Uterus (tissue), 2 donors: ENCODE data around the gene SSH2.

ENCODE experiments used
- CTCF ChIP-seq, 4 experiments: fragments of 200-600 bp in 2 of 4; fragments of 450-650 bp in 2 of 4; sonication (generic) in 2 of 4; IDR thresholded peaks; one replicate each; pipeline ENCODE4 v1.5.1; 2016 to 2019; ENCODE audit warnings: antibody characterized with exemption in 4 of 4, mild to moderate bottlenecking in 2 of 4, moderate library complexity in 1 of 4
- POLR2A ChIP-seq, 2 donors: fragments of 450-650 bp; IDR thresholded peaks; one replicate each; pipeline ENCODE4 v1.6.1; 2016; ENCODE audit warnings: antibody characterized with exemption in 2 of 2, mild to moderate bottlenecking in 1 of 2, moderate library complexity in 1 of 2

GRCh38 chr17:29862951-29863350 is 67.1 kb downstream of the SSH2 start:
- TF ChIP-seq CTCF (IDR thresholded peaks at IDR 0.05) (no peak), POLR2A (IDR thresholded peaks at IDR 0.05) (no peak)
